Brain pericyte (primary cell): Measurements from ENCODE around the gene STAG1.
A peak's percentile ranks its signal among the peaks of the same experiment; 100 is the strongest.

Source experiments
- DNase-seq: peaks from one replicate; pipeline ENCODE4 v3.0.0-alpha.2; 2012; ENCODE audit warnings: low read depth, low spot score

The STAG1 gene

GRCh38 chr3:136334209-136334608, 418.0 kb downstream of the STAG1 start:
- DNase-seq = no peak

GRCh38 chr3:136332776-136333175, 419.4 kb downstream of the STAG1 start:
- no peak for DNase-seq

- no peak for DNase-seq
These were observed 419.9 kb downstream of the STAG1 start for GRCh38 chr3:136332302-136332701.

- DNase-seq = no peak
These were observed 421.3 kb downstream of the STAG1 start for GRCh38 chr3:136330900-136331299.

- no peak for DNase-seq
These were observed 422.6 kb downstream of the STAG1 start for GRCh38 chr3:136329593-136329992.

- DNase-seq = no peak
These were observed 424.5 kb downstream of the STAG1 start for GRCh38 chr3:136327671-136328070.

- no peak for DNase-seq
These were observed 425.9 kb downstream of the STAG1 start for GRCh38 chr3:136326316-136326715.

- DNase-seq = no peak
These were observed 440.2 kb downstream of the STAG1 start for GRCh38 chr3:136311968-136312367.

- no peak for DNase-seq
These were observed 440.9 kb downstream of the STAG1 start for GRCh38 chr3:136311261-136311660.

- DNase-seq = peak; percentile 15
These were observed 446.3 kb downstream of the STAG1 start for GRCh38 chr3:136305879-136306278.

GRCh38 chr3:136300444-136300843, 451.7 kb downstream of the STAG1 start:
- DNase-seq = no peak

GRCh38 chr3:136297826-136298225, 454.4 kb downstream of the STAG1 start:
- DNase-seq = no peak

- no peak for DNase-seq
These were observed 455.2 kb downstream of the STAG1 start for GRCh38 chr3:136296960-136297359.

GRCh38 chr3:136294176-136294575, 458.0 kb downstream of the STAG1 start:
- DNase-seq = no peak

GRCh38 chr3:136293279-136293678, 458.9 kb downstream of the STAG1 start:
- no peak for DNase-seq

- DNase-seq = no peak
These were observed 459.7 kb downstream of the STAG1 start for GRCh38 chr3:136292500-136292899.

GRCh38 chr3:136291302-136291701, 460.9 kb downstream of the STAG1 start:
- no peak for DNase-seq
